H9 (cell line): ENCODE data around the gene HOXD13. TPM values are rescaled to one million over a fixed set of nuclear protein-coding genes. Genes with fewer than 3 reads are reported as not detected.

Experiments used
- DNase-seq: peaks from one replicate; pipeline ENCODE4 v3.0.0-alpha.2; 2017
- H2AFZ ChIP-seq: one replicate; pipeline ENCODE4 v1.6.1; 2013; ENCODE audit warnings: mild to moderate bottlenecking, low read length, control low read depth, moderate library complexity
- H2AK5ac ChIP-seq: 2 replicates; pipeline ENCODE4 v1.6.1; 2013; ENCODE audit warnings: low read length, control low read depth, mixed read lengths; ENCODE audit not compliant: insufficient read length
- H2BK120ac ChIP-seq: one replicate; pipeline ENCODE4 v1.6.1; 2013; ENCODE audit warnings: low read depth, mild to moderate bottlenecking, low read length, control low read depth, inconsistent platforms; ENCODE audit not compliant: poor library complexity, severe bottlenecking
- H2BK12ac ChIP-seq: 2 replicates; pipeline ENCODE4 v1.6.1; 2013; ENCODE audit warnings: low read length, control low read depth, mixed read lengths, low read depth; ENCODE audit not compliant: insufficient read length
- H2BK15ac ChIP-seq: 2 replicates; pipeline ENCODE4 v1.6.1; 2013; ENCODE audit warnings: low read depth, low read length, control low read depth
- H2BK20ac ChIP-seq: one replicate; pipeline ENCODE4 v1.6.1; 2013; ENCODE audit warnings: low read depth, mild to moderate bottlenecking, low read length, control low read depth, inconsistent platforms; ENCODE audit not compliant: poor library complexity, severe bottlenecking
- H2BK5ac ChIP-seq: 2 replicates; pipeline ENCODE4 v1.6.1; 2013; ENCODE audit warnings: low read length, control low read depth, mixed read lengths; ENCODE audit not compliant: insufficient read length
- H3K14ac ChIP-seq: 2 replicates; pipeline ENCODE4 v1.6.1; 2013; ENCODE audit warnings: low read length, control low read depth; ENCODE audit not compliant: insufficient read depth
- H3K18ac ChIP-seq: 2 replicates; pipeline ENCODE4 v1.6.1; 2013; ENCODE audit warnings: low read depth, mild to moderate bottlenecking, mixed read lengths, low read length, control low read depth; ENCODE audit not compliant: insufficient read length
- H3K23ac ChIP-seq: 2 replicates; pipeline ENCODE4 v1.6.1; 2013; ENCODE audit warnings: low read length, control low read depth, mixed read lengths, low read depth; ENCODE audit not compliant: insufficient read length
- H3K23me2 ChIP-seq: 2 replicates; pipeline ENCODE4 v1.6.1; 2013; ENCODE audit warnings: low read depth, mild to moderate bottlenecking, mixed read lengths, low read length, control low read depth; ENCODE audit not compliant: insufficient read length, poor library complexity, severe bottlenecking
- H3K27ac ChIP-seq: 2 replicates; pipeline ENCODE4 v1.5.1; 2013; ENCODE audit warnings: low read length, control low read depth, mixed read lengths, low read depth; ENCODE audit not compliant: insufficient read length
- H3K27me3 ChIP-seq: 2 replicates; pipeline ENCODE4 v1.6.1; 2013; ENCODE audit warnings: low read length, control low read depth, inconsistent platforms; ENCODE audit not compliant: insufficient read depth
- H3K4ac ChIP-seq: 2 replicates; pipeline ENCODE4 v1.6.1; 2013; ENCODE audit warnings: low read depth, mild to moderate bottlenecking, control low read depth, inconsistent platforms, low read length, moderate library complexity
- H3K4me1 ChIP-seq: 2 replicates; pipeline ENCODE4 v1.6.1; 2013; ENCODE audit warnings: low read length, control low read depth, inconsistent platforms; ENCODE audit not compliant: insufficient read depth
- H3K4me2 ChIP-seq: 2 replicates; pipeline ENCODE4 v1.6.1; 2013; ENCODE audit warnings: low read length, control low read depth, mixed read lengths; ENCODE audit not compliant: insufficient read length, insufficient read depth
- H3K56ac ChIP-seq: 2 replicates; pipeline ENCODE4 v1.6.1; 2013; ENCODE audit warnings: low read depth, mild to moderate bottlenecking, mixed read lengths, low read length, control low read depth; ENCODE audit not compliant: insufficient read length
- H3K79me1 ChIP-seq: 2 replicates; pipeline ENCODE4 v1.6.1; 2013; ENCODE audit warnings: low read depth, mild to moderate bottlenecking, moderate library complexity, low read length, control low read depth, inconsistent platforms; ENCODE audit not compliant: insufficient read depth, poor library complexity, severe bottlenecking
- H3K79me2 ChIP-seq: 2 replicates; pipeline ENCODE4 v1.6.1; 2013; ENCODE audit warnings: low read length, control low read depth, inconsistent platforms; ENCODE audit not compliant: insufficient read depth
- H3K9ac ChIP-seq: 2 replicates; pipeline ENCODE4 v1.6.1; 2013; ENCODE audit warnings: low read length, control low read depth, mixed read lengths; ENCODE audit not compliant: insufficient read length; ENCODE audit errors: extremely low read depth
- H3K9me3 ChIP-seq: one replicate; pipeline ENCODE4 v1.6.1; 2013; ENCODE audit warnings: low read depth, low read length, inconsistent platforms; ENCODE audit not compliant: control insufficient read depth
- H3T11ph ChIP-seq: one replicate; pipeline ENCODE4 v1.6.1; 2013; ENCODE audit warnings: mild to moderate bottlenecking, low read length, control low read depth, inconsistent platforms
- H4K20me1 ChIP-seq: one replicate; pipeline ENCODE4 v1.6.1; 2013; ENCODE audit not compliant: control insufficient read depth, insufficient read length, insufficient read depth
- H4K5ac ChIP-seq: 2 replicates; pipeline ENCODE4 v1.6.1; 2013; ENCODE audit warnings: low read depth, mild to moderate bottlenecking, mixed read lengths, low read length, control low read depth; ENCODE audit not compliant: insufficient read length
- H4K8ac ChIP-seq: replicated peaks from 2 replicates; pipeline ENCODE4 v1.6.1; 2013; ENCODE audit warnings: low read length, control low read depth, mixed read lengths, low read depth; ENCODE audit not compliant: insufficient read length
- H4K91ac ChIP-seq: 2 replicates; pipeline ENCODE4 v1.6.1; 2013; ENCODE audit warnings: low read depth, mild to moderate bottlenecking, moderate library complexity, mixed read lengths, low read length, control low read depth; ENCODE audit not compliant: insufficient read length
- H3K27ac Mint-ChIP-seq, 3 experiments: 2 replicates in 2 of 3; 3 replicates in 1 of 3; pipeline ENCODE4 v1.8.0; 2020 to 2021; ENCODE audit warnings: mixed read lengths in 3 of 3, mild to moderate bottlenecking in 1 of 3, moderate library complexity in 1 of 3
- H3K27me3 Mint-ChIP-seq: 2 replicates; pipeline ENCODE4 v1.8.0; 2021; ENCODE audit warnings: low read depth, mild to moderate bottlenecking, moderate library complexity, mixed read lengths
- H3K36me3 Mint-ChIP-seq, 3 experiments: 2 replicates in 2 of 3; 3 replicates in 1 of 3; pipeline ENCODE4 v1.8.0; 2020 to 2021; ENCODE audit warnings: low read depth in 3 of 3, mixed read lengths in 3 of 3; ENCODE audit not compliant: insufficient read depth in 1 of 3
- H3K4me1 Mint-ChIP-seq, 2 experiments: 2 replicates each; pipeline ENCODE4 v1.8.0; 2020; ENCODE audit warnings: mixed read lengths in 2 of 2
- H3K4me3 Mint-ChIP-seq, 2 experiments: 2 replicates in 1 of 2; 3 replicates in 1 of 2; pipeline ENCODE4 v1.8.0; 2020 to 2021; ENCODE audit warnings: mild to moderate bottlenecking in 2 of 2, mixed read lengths in 2 of 2, moderate library complexity in 1 of 2
- H3K9me3 Mint-ChIP-seq, 2 experiments: 2 replicates in 1 of 2; 3 replicates in 1 of 2; pipeline ENCODE4 v1.8.0; 2020; ENCODE audit warnings: mild to moderate bottlenecking in 2 of 2, mixed read lengths in 2 of 2, moderate library complexity in 1 of 2
- total RNA-seq: library from RNA; stranded (reverse); gene quantifications from 2 replicates; pipeline ENCODE4 v1.2.1, GENCODE V29; 2021
- TF ChIP-seq, protein P1 (sequence below): fragments of 200-600 bp; sonication (generic); conservative IDR thresholded peaks from 3 replicates; pipeline ENCODE4 v1.8.0; 2021; ENCODE audit warnings: antibody characterized with exemption, mild to moderate bottlenecking

The HOXD13 gene
- total RNA-seq, 1 experiment from 2014 or later, result not detected

DNA sequence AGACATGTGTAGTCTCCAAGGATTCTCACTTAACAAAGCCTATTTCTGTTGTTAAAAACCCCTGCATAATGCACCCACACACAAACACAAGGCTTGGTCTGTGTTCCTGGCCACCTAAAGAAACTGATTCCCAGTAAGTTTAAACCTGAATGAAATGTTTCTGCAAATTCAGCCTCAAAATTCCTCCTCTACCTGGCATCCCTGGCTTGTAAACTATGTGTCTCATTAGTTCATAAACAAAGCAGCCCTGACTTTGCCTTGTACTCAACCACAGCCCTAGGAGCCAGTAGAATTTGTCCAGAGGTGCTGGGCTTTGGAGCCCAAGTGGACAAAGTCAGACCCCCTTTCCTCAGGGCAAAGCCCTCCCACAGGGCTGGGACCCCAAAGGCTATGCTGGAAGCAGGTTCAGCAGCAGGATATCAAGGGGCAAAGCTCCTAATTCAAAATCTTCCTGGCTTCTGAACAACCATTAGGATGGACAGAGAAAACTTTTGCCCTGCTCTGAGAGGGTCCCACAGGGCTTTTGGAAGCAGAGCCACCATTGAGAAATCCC, 2.6 kb upstream of the HOXD13 start:
- Histone ChIP-seq H4K20me1 (no peaks in the 10 kb centered on the region), H2AFZ (no peak overlapping the region), H3K56ac (no peak overlapping the region), H2BK20ac (no peak overlapping the region), H3K79me2 (no peaks in the 10 kb centered on the region), H3K4ac (no peak overlapping the region), H2BK5ac (no peak overlapping the region), H3K9me3 (no peaks in the 10 kb centered on the region), H2BK120ac (no peak overlapping the region), H3K4me1 (peaks cover 3% of the 10 kb centered on the region; the same call in 1 of the 2 replicates), H3K79me1 (no peaks in the 10 kb centered on the region), H3K9ac (no peak overlapping the region), H3K14ac (no peak overlapping the region), H2BK15ac (no peak overlapping the region), H3K27ac (no peak overlapping the region), H2BK12ac (no peak overlapping the region), H3K18ac (no peak overlapping the region), H4K5ac (no peak overlapping the region), H2AK5ac (no peak overlapping the region), H4K8ac (no peak overlapping the region), H3K27me3 (peaks cover 95% of the 10 kb centered on the region), H4K91ac (no peak overlapping the region), H3K23ac (no peak overlapping the region), H3K23me2 (no peaks in the 10 kb centered on the region), H3T11ph (no peak overlapping the region), H3K4me2 (no peak overlapping the region)
- DNase-seq, result no peak
- Mint-ChIP-seq H3K9me3 (peaks cover 11 to 16% of the 10 kb centered on the region in 2 experiments; a peak in 4 of 5 replicates), H3K36me3 (peaks cover 0 to 3% (median 0%) of the 10 kb centered on the region in 3 experiments; a peak in 2 of 7 replicates), H3K4me3 (no peak overlapping the region), H3K4me1 (peaks cover 11 to 27% of the 10 kb centered on the region in 2 experiments), H3K27me3 (peaks cover 98% of the 10 kb centered on the region), H3K27ac (no peak overlapping the region)
- TF ChIP-seq, protein P1, sequence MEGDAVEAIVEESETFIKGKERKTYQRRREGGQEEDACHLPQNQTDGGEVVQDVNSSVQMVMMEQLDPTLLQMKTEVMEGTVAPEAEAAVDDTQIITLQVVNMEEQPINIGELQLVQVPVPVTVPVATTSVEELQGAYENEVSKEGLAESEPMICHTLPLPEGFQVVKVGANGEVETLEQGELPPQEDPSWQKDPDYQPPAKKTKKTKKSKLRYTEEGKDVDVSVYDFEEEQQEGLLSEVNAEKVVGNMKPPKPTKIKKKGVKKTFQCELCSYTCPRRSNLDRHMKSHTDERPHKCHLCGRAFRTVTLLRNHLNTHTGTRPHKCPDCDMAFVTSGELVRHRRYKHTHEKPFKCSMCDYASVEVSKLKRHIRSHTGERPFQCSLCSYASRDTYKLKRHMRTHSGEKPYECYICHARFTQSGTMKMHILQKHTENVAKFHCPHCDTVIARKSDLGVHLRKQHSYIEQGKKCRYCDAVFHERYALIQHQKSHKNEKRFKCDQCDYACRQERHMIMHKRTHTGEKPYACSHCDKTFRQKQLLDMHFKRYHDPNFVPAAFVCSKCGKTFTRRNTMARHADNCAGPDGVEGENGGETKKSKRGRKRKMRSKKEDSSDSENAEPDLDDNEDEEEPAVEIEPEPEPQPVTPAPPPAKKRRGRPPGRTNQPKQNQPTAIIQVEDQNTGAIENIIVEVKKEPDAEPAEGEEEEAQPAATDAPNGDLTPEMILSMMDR, result no peak
